HepG2 (cell line): Measurements from ENCODE around the gene EGLN2. TPM values are rescaled to one million over a fixed set of nuclear protein-coding genes. Genes with fewer than 3 reads are reported as not detected.

Experiments
- CENPX ChIP-seq: sonication (generic); formaldehyde crosslinking; IDR thresholded peaks from 2 replicates; pipeline ENCODE4 v1.9.0; 2021; ENCODE audit warnings: mild to moderate bottlenecking, missing genetic modification reagents, moderate library complexity
- FOSL2 ChIP-seq: sonication (generic); formaldehyde crosslinking; IDR thresholded peaks from 2 replicates; pipeline ENCODE4 v1.4.0; 2020; ENCODE audit warnings: missing genetic modification reagents
- MAFK ChIP-seq, 2 experiments: IDR thresholded peaks in 1 of 2; conservative IDR thresholded peaks in 1 of 2; 2 replicates each; pipeline ENCODE4 v1.6.1; 2011; ENCODE audit warnings: improper control_type of control experiment in 2 of 2, low read length in 2 of 2
- PHF8 ChIP-seq: sonication (generic); formaldehyde crosslinking; IDR thresholded peaks from 2 replicates; pipeline ENCODE4 v1.5.0; 2020; ENCODE audit warnings: missing genetic modification reagents
- TBL1XR1 ChIP-seq: fragments of 150-350 bp; IDR thresholded peaks from 2 replicates; pipeline ENCODE4 v1.6.1; 2014; ENCODE audit warnings: borderline replicate concordance, low read length; ENCODE audit not compliant: partially characterized antibody
- ZNF136 ChIP-seq: sonication (generic); formaldehyde crosslinking; IDR thresholded peaks from 2 replicates; pipeline ENCODE4 v1.8.1; 2022; ENCODE audit warnings: low read depth, mild to moderate bottlenecking, moderate library complexity, missing genetic modification reagents
- ZNF292 ChIP-seq: sonication (generic); formaldehyde crosslinking; IDR thresholded peaks from 2 replicates; pipeline ENCODE4 v1.8.1; 2022; ENCODE audit warnings: mild to moderate bottlenecking, low read depth, missing genetic modification reagents, borderline replicate concordance
- ZNF326 ChIP-seq: sonication (generic); formaldehyde crosslinking; IDR thresholded peaks from 2 replicates; pipeline ENCODE4 v1.4.0; 2020; ENCODE audit warnings: missing genetic modification reagents, borderline replicate concordance
- ZNF33A ChIP-seq: sonication (generic); formaldehyde crosslinking; IDR thresholded peaks from 2 replicates; pipeline ENCODE4 v1.5.1; 2020; ENCODE audit warnings: missing genetic modification reagents, mild to moderate bottlenecking, moderate library complexity, borderline replicate concordance
- polyA plus RNA-seq, 8 experiments: library from polyadenylated mRNA; depleted of rRNA in 3 of 8; stranded (reverse) in 7 of 8; unstranded in 1 of 8; fragments of >200 nt; fragmentation: Illumina TruSeq in 4 of 8; extraction: Trizol in 4 of 8; gene quantifications; 2 replicates each; pipeline versions ENCODE4 v1.2.1 to v1.2.3, GENCODE V29; 2011 to 2016; ENCODE audit warnings: low read depth in 4 of 8, missing spikeins in 1 of 8, mixed read lengths in 1 of 8; ENCODE audit not compliant: insufficient read depth in 1 of 8
- total RNA-seq, 5 experiments: library from RNA; depleted of rRNA; stranded (reverse); fragments of >200 nt; fragmentation: Illumina TruSeq; extraction: Trizol; gene quantifications; 2 replicates each; pipeline ENCODE4 v1.2.3, GENCODE V29; 2016; ENCODE audit warnings: low read depth in 1 of 5
- TF ChIP-seq, protein P1 (sequence below), 2 experiments: sonication (generic) in 1 of 2; formaldehyde crosslinking in 1 of 2; IDR thresholded peaks; 2 replicates each; pipeline versions ENCODE4 v1.6.1 to v1.9.0; 2014 to 2022; ENCODE audit warnings: antibody characterized with exemption in 1 of 2, borderline replicate concordance in 1 of 2, inconsistent platforms in 1 of 2, low read depth in 1 of 2, missing genetic modification reagents in 1 of 2
- TF ChIP-seq, protein P2 (sequence below): sonication (generic); formaldehyde crosslinking; IDR thresholded peaks from 2 replicates; pipeline ENCODE4 v1.4.0; 2020; ENCODE audit warnings: missing genetic modification reagents
- TF ChIP-seq, protein P3 (sequence below): sonication (generic); formaldehyde crosslinking; IDR thresholded peaks from 2 replicates; pipeline ENCODE4 v1.8.0; 2022; ENCODE audit warnings: mild to moderate bottlenecking, missing genetic modification reagents; ENCODE audit not compliant: insufficient replicate concordance
- TF ChIP-seq, protein P4 (sequence below): sonication (generic); formaldehyde crosslinking; IDR thresholded peaks from 2 replicates; pipeline ENCODE4 v1.8.1; 2023; ENCODE audit warnings: missing genetic modification reagents, mild to moderate bottlenecking, borderline replicate concordance
- TF ChIP-seq, protein P5 (sequence below): sonication (generic); formaldehyde crosslinking; IDR thresholded peaks from 2 replicates; pipeline ENCODE4 v1.9.0; 2022; ENCODE audit warnings: low read depth, missing genetic modification reagents

The EGLN2 gene
- total and polyA plus RNA-seq, 2 of the 13 experiments (the other 11 are each of a cell fraction or from before 2014, with no cell fraction given), result 16.5 to 40.8 TPM

DNA sequence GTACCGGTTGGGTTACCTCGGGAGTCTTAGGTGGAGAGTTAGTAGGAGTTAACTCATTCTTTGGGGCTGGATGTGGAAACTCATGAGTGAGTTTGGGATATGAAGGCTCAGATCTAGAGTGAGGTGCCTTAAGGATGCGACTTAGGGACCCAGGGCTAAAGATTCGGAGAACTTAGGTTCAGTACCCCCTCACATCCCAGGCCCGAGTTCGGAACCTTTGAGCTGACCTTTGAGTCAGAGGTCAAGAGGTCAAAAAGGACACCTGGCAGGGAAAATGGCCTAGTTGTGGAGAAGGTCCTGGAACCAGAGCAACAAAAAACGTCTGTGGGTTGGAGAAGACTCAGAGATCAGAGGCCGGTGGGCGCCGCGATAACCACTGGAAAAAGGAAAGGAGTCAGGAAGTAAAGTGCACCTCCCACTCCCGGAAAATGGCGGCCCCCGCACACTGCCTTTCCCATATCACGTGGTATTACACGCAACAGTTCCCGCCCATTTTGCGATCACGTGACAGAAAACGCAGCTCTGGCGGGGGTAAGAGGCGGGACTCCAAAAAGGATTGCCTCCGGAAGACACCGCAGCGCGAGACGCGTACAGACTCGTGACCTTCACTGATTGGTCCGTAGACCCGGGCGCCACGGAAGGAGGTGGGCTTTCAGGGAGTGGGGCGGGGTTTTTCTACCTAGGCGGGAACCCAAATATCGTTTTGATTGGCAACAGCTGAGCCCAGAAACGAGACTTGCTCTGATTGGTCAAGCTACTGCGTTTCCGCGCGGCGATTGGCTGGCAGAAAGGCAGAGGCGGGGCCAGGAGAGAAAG is 48.7 kb upstream of the EGLN2 start, which contains the start of gene ACTMAP (continued):
- TF ChIP-seq, protein P1, sequence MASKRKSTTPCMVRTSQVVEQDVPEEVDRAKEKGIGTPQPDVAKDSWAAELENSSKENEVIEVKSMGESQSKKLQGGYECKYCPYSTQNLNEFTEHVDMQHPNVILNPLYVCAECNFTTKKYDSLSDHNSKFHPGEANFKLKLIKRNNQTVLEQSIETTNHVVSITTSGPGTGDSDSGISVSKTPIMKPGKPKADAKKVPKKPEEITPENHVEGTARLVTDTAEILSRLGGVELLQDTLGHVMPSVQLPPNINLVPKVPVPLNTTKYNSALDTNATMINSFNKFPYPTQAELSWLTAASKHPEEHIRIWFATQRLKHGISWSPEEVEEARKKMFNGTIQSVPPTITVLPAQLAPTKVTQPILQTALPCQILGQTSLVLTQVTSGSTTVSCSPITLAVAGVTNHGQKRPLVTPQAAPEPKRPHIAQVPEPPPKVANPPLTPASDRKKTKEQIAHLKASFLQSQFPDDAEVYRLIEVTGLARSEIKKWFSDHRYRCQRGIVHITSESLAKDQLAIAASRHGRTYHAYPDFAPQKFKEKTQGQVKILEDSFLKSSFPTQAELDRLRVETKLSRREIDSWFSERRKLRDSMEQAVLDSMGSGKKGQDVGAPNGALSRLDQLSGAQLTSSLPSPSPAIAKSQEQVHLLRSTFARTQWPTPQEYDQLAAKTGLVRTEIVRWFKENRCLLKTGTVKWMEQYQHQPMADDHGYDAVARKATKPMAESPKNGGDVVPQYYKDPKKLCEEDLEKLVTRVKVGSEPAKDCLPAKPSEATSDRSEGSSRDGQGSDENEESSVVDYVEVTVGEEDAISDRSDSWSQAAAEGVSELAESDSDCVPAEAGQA (IDR thresholded peaks at IDR 0.05; ENCODE audit: low read depth), result peak; percentile 93
- TF ChIP-seq, protein P1 (CRISPR knock-in tag; IDR thresholded peaks at IDR 0.05; ENCODE audit: borderline replicate concordance), result no peak; the same call in 1 of the 2 replicates
- TF ChIP-seq TBL1XR1, result no peak
- TF ChIP-seq CENPX (CRISPR knock-in tag), result no peak
- TF ChIP-seq, protein P2, sequence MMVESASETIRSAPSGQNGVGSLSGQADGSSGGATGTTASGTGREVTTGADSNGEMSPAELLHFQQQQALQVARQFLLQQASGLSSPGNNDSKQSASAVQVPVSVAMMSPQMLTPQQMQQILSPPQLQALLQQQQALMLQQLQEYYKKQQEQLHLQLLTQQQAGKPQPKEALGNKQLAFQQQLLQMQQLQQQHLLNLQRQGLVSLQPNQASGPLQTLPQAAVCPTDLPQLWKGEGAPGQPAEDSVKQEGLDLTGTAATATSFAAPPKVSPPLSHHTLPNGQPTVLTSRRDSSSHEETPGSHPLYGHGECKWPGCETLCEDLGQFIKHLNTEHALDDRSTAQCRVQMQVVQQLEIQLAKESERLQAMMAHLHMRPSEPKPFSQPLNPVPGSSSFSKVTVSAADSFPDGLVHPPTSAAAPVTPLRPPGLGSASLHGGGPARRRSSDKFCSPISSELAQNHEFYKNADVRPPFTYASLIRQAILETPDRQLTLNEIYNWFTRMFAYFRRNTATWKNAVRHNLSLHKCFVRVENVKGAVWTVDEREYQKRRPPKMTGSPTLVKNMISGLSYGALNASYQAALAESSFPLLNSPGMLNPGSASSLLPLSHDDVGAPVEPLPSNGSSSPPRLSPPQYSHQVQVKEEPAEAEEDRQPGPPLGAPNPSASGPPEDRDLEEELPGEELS (CRISPR knock-in tag), result no peak; the same call in 1 of the 2 replicates
- no peak for TF ChIP-seq ZNF136 (CRISPR knock-in tag)
- TF ChIP-seq MAFK (conservative IDR thresholded peaks at IDR 0.05 in 1 of 2, IDR thresholded peaks at IDR 0.05 in 1 of 2; ENCODE audit: low read length in 2 of 2), result no peak
- TF ChIP-seq ZNF292 (CRISPR knock-in tag), result no peak
- peak; percentile 64 for TF ChIP-seq PHF8 (CRISPR knock-in tag)
- TF ChIP-seq, protein P3, sequence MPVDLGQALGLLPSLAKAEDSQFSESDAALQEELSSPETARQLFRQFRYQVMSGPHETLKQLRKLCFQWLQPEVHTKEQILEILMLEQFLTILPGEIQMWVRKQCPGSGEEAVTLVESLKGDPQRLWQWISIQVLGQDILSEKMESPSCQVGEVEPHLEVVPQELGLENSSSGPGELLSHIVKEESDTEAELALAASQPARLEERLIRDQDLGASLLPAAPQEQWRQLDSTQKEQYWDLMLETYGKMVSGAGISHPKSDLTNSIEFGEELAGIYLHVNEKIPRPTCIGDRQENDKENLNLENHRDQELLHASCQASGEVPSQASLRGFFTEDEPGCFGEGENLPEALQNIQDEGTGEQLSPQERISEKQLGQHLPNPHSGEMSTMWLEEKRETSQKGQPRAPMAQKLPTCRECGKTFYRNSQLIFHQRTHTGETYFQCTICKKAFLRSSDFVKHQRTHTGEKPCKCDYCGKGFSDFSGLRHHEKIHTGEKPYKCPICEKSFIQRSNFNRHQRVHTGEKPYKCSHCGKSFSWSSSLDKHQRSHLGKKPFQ (CRISPR knock-in tag), result no peak
- peak; percentile 57 for TF ChIP-seq FOSL2 (CRISPR knock-in tag)
- no peak for TF ChIP-seq ZNF33A
- TF ChIP-seq, protein P4, sequence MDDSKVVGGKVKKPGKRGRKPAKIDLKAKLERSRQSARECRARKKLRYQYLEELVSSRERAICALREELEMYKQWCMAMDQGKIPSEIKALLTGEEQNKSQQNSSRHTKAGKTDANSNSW (CRISPR knock-in tag), result no peak; the same call in 1 of the 2 replicates
- TF ChIP-seq ZNF326 (CRISPR knock-in tag), result no peak
- TF ChIP-seq, protein P5, sequence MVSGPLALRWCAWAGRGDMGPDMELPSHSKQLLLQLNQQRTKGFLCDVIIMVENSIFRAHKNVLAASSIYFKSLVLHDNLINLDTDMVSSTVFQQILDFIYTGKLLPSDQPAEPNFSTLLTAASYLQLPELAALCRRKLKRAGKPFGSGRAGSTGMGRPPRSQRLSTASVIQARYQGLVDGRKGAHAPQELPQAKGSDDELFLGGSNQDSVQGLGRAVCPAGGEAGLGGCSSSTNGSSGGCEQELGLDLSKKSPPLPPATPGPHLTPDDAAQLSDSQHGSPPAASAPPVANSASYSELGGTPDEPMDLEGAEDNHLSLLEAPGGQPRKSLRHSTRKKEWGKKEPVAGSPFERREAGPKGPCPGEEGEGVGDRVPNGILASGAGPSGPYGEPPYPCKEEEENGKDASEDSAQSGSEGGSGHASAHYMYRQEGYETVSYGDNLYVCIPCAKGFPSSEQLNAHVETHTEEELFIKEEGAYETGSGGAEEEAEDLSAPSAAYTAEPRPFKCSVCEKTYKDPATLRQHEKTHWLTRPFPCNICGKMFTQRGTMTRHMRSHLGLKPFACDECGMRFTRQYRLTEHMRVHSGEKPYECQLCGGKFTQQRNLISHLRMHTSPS, result no peak
